Heart left ventricle (tissue), 16 donors: ENCODE results near the gene FAM222A. TPM values are rescaled to one million over a fixed set of nuclear protein-coding genes. Genes with fewer than 3 reads are reported as not detected.

Experiments used
- ATAC-seq, 4 donors: fragments of 200-7000 bp; cut with Tn5 transposase; one replicate each; pipeline ENCODE4 v1.9.1; 2020 to 2022; ENCODE audit warnings: moderate library complexity in 4 of 4, mild to moderate bottlenecking in 3 of 4, moderate number of reproducible peaks in 1 of 4
- DNase-seq, 5 donors: peaks; one replicate each; pipeline ENCODE4 v3.0.0-alpha.2; 2020
- H3K27ac ChIP-seq, 12 donors: fragments of 200-600 bp; sonication (generic) in 4 of 12; one replicate each; pipeline versions ENCODE4 v1.5.0 to v1.8.0; 2016 to 2022; ENCODE audit warnings: mild to moderate bottlenecking in 2 of 12
- H3K27me3 ChIP-seq, 9 donors: fragments of 200-600 bp; sonication (generic) in 2 of 9; one replicate each; pipeline versions ENCODE4 v1.5.1 to v1.8.0; 2016 to 2022; ENCODE audit warnings: mild to moderate bottlenecking in 3 of 9
- H3K36me3 ChIP-seq, 9 donors: fragments of 200-600 bp; sonication (generic) in 2 of 9; one replicate each; pipeline versions ENCODE4 v1.5.0 to v1.8.0; 2018 to 2022; ENCODE audit warnings: mild to moderate bottlenecking in 2 of 9
- H3K4me1 ChIP-seq, 12 donors: fragments of 200-600 bp; sonication (generic) in 4 of 12; one replicate each; pipeline versions ENCODE4 v1.5.0 to v1.8.0; 2016 to 2022; ENCODE audit warnings: mild to moderate bottlenecking in 3 of 12
- H3K4me3 ChIP-seq, 12 donors: fragments of 200-600 bp; sonication (generic) in 4 of 12; one replicate each; pipeline versions ENCODE4 v1.5.0 to v1.8.0; 2017 to 2022; ENCODE audit warnings: mild to moderate bottlenecking in 9 of 12, moderate library complexity in 4 of 12
- H3K9me3 ChIP-seq, 12 donors: fragments of 200-600 bp; sonication (generic) in 4 of 12; one replicate each; pipeline versions ENCODE4 v1.5.0 to v1.8.0; 2016 to 2022; ENCODE audit warnings: mild to moderate bottlenecking in 1 of 12
- CTCF ChIP-seq, 12 donors: fragments of 200-600 bp; sonication (generic) in 4 of 12; IDR thresholded peaks; one replicate each; pipeline versions ENCODE4 v1.5.0 to v1.8.0; 2018 to 2022; ENCODE audit warnings: antibody characterized with exemption in 12 of 12, mild to moderate bottlenecking in 5 of 12
- POLR2A ChIP-seq, 2 donors: fragments of 450-650 bp; IDR thresholded peaks; one replicate each; pipeline ENCODE4 v1.6.1; 2017; ENCODE audit warnings: antibody characterized with exemption in 2 of 2, mild to moderate bottlenecking in 2 of 2, moderate library complexity in 2 of 2
- WGBS, 4 donors: extraction: QIAGEN DNeasy Blood & Tissue Kit in 2 of 4; methylation state at CpG; one replicate each; pipeline versions ENCODE4 v1.1.5 to v1.1.7; 2013 to 2018; 5-methylcytosine and 5-hydroxymethylcytosine counted together
- intact Hi-C, 10 donors: fragments of 100-400 bp; cut with DNase I; formaldehyde crosslinking; loops; one replicate each; pipeline versions ENCODE4 v1.11.1 to v1.14.2; 2022
- polyA plus RNA-seq, 2 donors: library from polyadenylated mRNA; stranded (reverse); fragments of 200-250 nt; gene quantifications; one replicate each; pipeline ENCODE4 v1.2.3, GENCODE V29; 2013
- total RNA-seq, 9 donors: library from RNA; depleted of rRNA in 2 of 9; stranded (reverse); fragments of >200 nt in 2 of 9; fragmentation: NEBNext Ultra II Directional in 3 of 9; extraction: Animal tissue kit (Norgen Biotek cat#: 25700) in 3 of 9; gene quantifications; one replicate each; pipeline versions ENCODE4 v1.1.0 to v1.2.4, GENCODE V29; 2016 to 2023
- donor health status: ischemic (EF 13 %, LVEDD 7.1; RV severe dilation, severe dysfunction).
- donor health status: healthy with polysubstance abuse.
- donor health status: DM: no; HTN: yes; CAD: no.
- donor health status: DM: no; HTN: no; CAD: no.
- donor health status: ischemic (EF 25% LVEDD 6.9; RV normal size, moderate dysfunction).
- donor health status: ischemic (EF 25% LVEDD 5.7; RV mildly dilated, moderate dysfunction).
- donor health status: healthy.
- donor health status: DM: yes; HTN: yes; CAD: no.
- donor health status: ischemic (EF 35%, LVEDD 5.7; RV mildly dilated, moderate dysfunction).
- donor health status: nonischemic (EF 11% LVEDD 7.7; RV severe dilation, severe dysfunction).
- donor health status: DM: yes; HTN: yes; CAD: no.
- donor health status: PGD.
- donor health status: ischemic (EF 29% LVEDD 5.4; RV normal size, mild dysfunction).
- donor health status: nonischemic (EF 23%, LVEDD 6.1; RV moderate dilation, normal function).

Gene FAM222A
- total and polyA plus RNA-seq, 11 donors = 3.5 to 45.8 (median 10.2) TPM

GRCh38 chr12:109711596-109712461, 1.8 kb upstream of the FAM222A start:
- H3K4me3 ChIP-seq = peak overlapping the region in 2 of 12 donors; percentile 5 to 9
- peak in 1 of 4 donors; percentile 14 for ATAC-seq
- peak in 3 of 5 donors; percentile 49 to 62 (median 52) for DNase-seq
- peaks cover 0 to 32% (median 10%) of the 10 kb centered on the region in 9 donors for H3K27me3 ChIP-seq
- TF ChIP-seq POLR2A (IDR thresholded peaks at IDR 0.05) (no peak), CTCF (IDR thresholded peaks at IDR 0.05) (no peak)
- intact Hi-C loops = loop anchor here in 8 of 10 donors (2.0 to 10.0 kb wide), 8 partner anchors 60 to 197 kb away; no protein-coding TSS in a partner anchor
- H3K36me3 ChIP-seq = no peaks in the 10 kb centered on the region
- 11 to 17% (median 12%) methylated on average over 35 to 37 of the region's 37 CpGs for WGBS, 4 donors
- H3K27ac ChIP-seq = no peak overlapping the region
- H3K4me1 ChIP-seq = peaks cover 0 to 46% (median 15%) of the 10 kb centered on the region in 12 donors
- no peaks in the 10 kb centered on the region for H3K9me3 ChIP-seq

- Histone ChIP-seq H3K4me3 (peak overlapping the region; percentile 28 to 84 (median 68)), H3K9me3 (no peaks in the 10 kb centered on the region), H3K27me3 (peaks cover 0 to 46% (median 10%) of the 10 kb centered on the region in 9 donors), H3K27ac (peak overlapping the region in 11 of 12 donors; percentile 37 to 83 (median 71)), H3K36me3 (no peaks in the 10 kb centered on the region), H3K4me1 (peaks cover 0 to 71% (median 16%) of the 10 kb centered on the region in 12 donors)
- intact Hi-C loops = loop anchor here in 9 of 10 donors (2.0 to 10.0 kb wide), 8 partner anchors 58 to 200 kb away; no protein-coding TSS in a partner anchor
- ATAC-seq (peak in 3 of 4 donors; percentile 18 to 34 (median 26)), DNase-seq (peak; percentile 65 to 82 (median 73))
- WGBS, 4 donors = 1 to 4% (median 3%) methylated on average over 5 to 96 of the region's 96 CpGs
- no peak for TF ChIP-seq POLR2A (IDR thresholded peaks at IDR 0.05)
- TF ChIP-seq CTCF (IDR thresholded peaks at IDR 0.05) = peak in 7 of 12 donors; percentile 5 to 45 (median 32)
Measured at GRCh38 chr12:109714141-109714912, 702 bp downstream of the FAM222A start.

- whole genome bisulfite sequencing, 4 donors = 32 to 40% (median 36%) methylated on average over 8 to 13 of the region's 13 CpGs
- ATAC-seq (no peak), DNase-seq (no peak)
- Histone ChIP-seq H3K4me1 (peaks cover 0 to 76% (median 20%) of the 10 kb centered on the region in 12 donors), H3K27ac (peak overlapping the region in 9 of 12 donors; percentile 37 to 83 (median 65)), H3K9me3 (no peaks in the 10 kb centered on the region), H3K4me3 (peak overlapping the region; percentile 28 to 84 (median 68)), H3K27me3 (peaks cover 0 to 46% (median 10%) of the 10 kb centered on the region in 9 donors), H3K36me3 (no peaks in the 10 kb centered on the region)
- TF ChIP-seq CTCF (IDR thresholded peaks at IDR 0.05) (no peak), POLR2A (IDR thresholded peaks at IDR 0.05) (no peak)
- intact Hi-C loops = loop anchor here in 9 of 10 donors (2.0 to 10.0 kb wide), 9 partner anchors 57 to 200 kb away; no protein-coding TSS in a partner anchor
Measured at GRCh38 chr12:109714913-109715244, 1.3 kb downstream of the FAM222A start.
